Caco-2 (cell line): ENCODE results near the gene PRPSAP1. TPM values are rescaled to one million over a fixed set of nuclear protein-coding genes. Genes with fewer than 3 reads are reported as not detected.
A peak's percentile ranks its signal among the peaks of the same experiment; 100 is the strongest.

Experiments
- BruUV-seq: library from RNA; stranded (reverse); fragments of 400-500 nt; replicated peaks from 2 replicates; lab custom pipeline; 2021; lab: Mats Ljungman, UMichigan
- CTCF ChIA-PET: fragments of 300-600 bp; sonication (Branson Sonifier 250); formaldehyde crosslinking; loops from one replicate; lab custom pipeline; 2022; ENCODE audit warnings: antibody characterized with exemption; lab: Charles Lee
- POLR2A ChIA-PET: fragments of 300-600 bp; sonication (Branson Sonifier 250); formaldehyde crosslinking; loops from one replicate; lab custom pipeline; 2022; ENCODE audit warnings: antibody characterized with exemption; lab: Charles Lee
- DNase-seq, 2 experiments: peaks; one replicate each; pipeline versions ENCODE4 v3.0.0 to v3.0.0-alpha.2; 2020 to 2022
- H3K27me3 ChIP-seq: replicated peaks from 2 replicates; pipeline ENCODE4 v1.6.0; 2011; ENCODE audit warnings: low read length; ENCODE audit not compliant: control insufficient read depth, insufficient read depth
- H3K36me3 ChIP-seq: 2 replicates; pipeline ENCODE4 v1.5.1; 2011; ENCODE audit warnings: low read length; ENCODE audit not compliant: control insufficient read depth, insufficient read depth
- H3K4me1 ChIP-seq: fragments of 250-450 bp; sonication (Bioruptor Pico); 2 replicates; pipeline ENCODE4 v1.5.1; 2020; ENCODE audit warnings: mild to moderate bottlenecking
- H3K4me3 ChIP-seq: 2 replicates; pipeline ENCODE4 v1.5.1; 2011; ENCODE audit warnings: low read depth, mild to moderate bottlenecking, control low read depth, low read length
- H3K9me3 ChIP-seq: fragments of 250-450 bp; sonication (Bioruptor Pico); 2 replicates; pipeline ENCODE4 v1.5.1; 2020; ENCODE audit warnings: mild to moderate bottlenecking, moderate library complexity
- H3K27ac Mint-ChIP-seq: one replicate; pipeline ENCODE4 v1.8.0; 2022; ENCODE audit warnings: mixed read lengths; ENCODE audit not compliant: unreplicated experiment
- H3K27me3 Mint-ChIP-seq: one replicate; pipeline ENCODE4 v1.8.0; 2022; ENCODE audit warnings: mixed read lengths; ENCODE audit not compliant: insufficient read depth, unreplicated experiment
- H3K36me3 Mint-ChIP-seq: one replicate; pipeline ENCODE4 v1.8.0; 2022; ENCODE audit warnings: mild to moderate bottlenecking, mixed read lengths; ENCODE audit not compliant: insufficient read depth, unreplicated experiment
- H3K4me1 Mint-ChIP-seq: one replicate; pipeline ENCODE4 v1.8.0; 2022; ENCODE audit warnings: low read depth, mixed read lengths; ENCODE audit not compliant: unreplicated experiment
- H3K4me3 Mint-ChIP-seq: one replicate; pipeline ENCODE4 v1.8.0; 2022; ENCODE audit warnings: mild to moderate bottlenecking, moderate library complexity, mixed read lengths; ENCODE audit not compliant: unreplicated experiment
- H3K9me3 Mint-ChIP-seq: one replicate; pipeline ENCODE4 v1.8.0; 2022; ENCODE audit warnings: mixed read lengths; ENCODE audit not compliant: unreplicated experiment
- CTCF ChIP-seq, 2 experiments: fragments of 200-600 bp in 1 of 2; IDR thresholded peaks; 1 replicate in 1 of 2; 2 replicates in 1 of 2; pipeline versions ENCODE4 v1.5.1 to v1.8.0; 2011 to 2022; ENCODE audit warnings: antibody characterized with exemption in 1 of 2, control low read depth in 1 of 2, inconsistent platforms in 1 of 2, low read depth in 1 of 2, low read length in 1 of 2, mild to moderate bottlenecking in 1 of 2, moderate library complexity in 1 of 2; ENCODE audit not compliant: insufficient read depth in 1 of 2, severe bottlenecking in 1 of 2, unreplicated experiment in 1 of 2
- intact Hi-C: fragments of 100-400 bp; cut with micrococcal nuclease; formaldehyde crosslinking; loops from one replicate; pipeline ENCODE4 v1.10.0; 2022; ENCODE audit not compliant: unreplicated experiment
- total RNA-seq: library from RNA; stranded (reverse); gene quantifications from 2 replicates; pipeline ENCODE4 v1.2.3, GENCODE V29; 2022

Gene PRPSAP1
- total RNA-seq, 1 experiment from 2014 or later: 87.6 TPM

DNA sequence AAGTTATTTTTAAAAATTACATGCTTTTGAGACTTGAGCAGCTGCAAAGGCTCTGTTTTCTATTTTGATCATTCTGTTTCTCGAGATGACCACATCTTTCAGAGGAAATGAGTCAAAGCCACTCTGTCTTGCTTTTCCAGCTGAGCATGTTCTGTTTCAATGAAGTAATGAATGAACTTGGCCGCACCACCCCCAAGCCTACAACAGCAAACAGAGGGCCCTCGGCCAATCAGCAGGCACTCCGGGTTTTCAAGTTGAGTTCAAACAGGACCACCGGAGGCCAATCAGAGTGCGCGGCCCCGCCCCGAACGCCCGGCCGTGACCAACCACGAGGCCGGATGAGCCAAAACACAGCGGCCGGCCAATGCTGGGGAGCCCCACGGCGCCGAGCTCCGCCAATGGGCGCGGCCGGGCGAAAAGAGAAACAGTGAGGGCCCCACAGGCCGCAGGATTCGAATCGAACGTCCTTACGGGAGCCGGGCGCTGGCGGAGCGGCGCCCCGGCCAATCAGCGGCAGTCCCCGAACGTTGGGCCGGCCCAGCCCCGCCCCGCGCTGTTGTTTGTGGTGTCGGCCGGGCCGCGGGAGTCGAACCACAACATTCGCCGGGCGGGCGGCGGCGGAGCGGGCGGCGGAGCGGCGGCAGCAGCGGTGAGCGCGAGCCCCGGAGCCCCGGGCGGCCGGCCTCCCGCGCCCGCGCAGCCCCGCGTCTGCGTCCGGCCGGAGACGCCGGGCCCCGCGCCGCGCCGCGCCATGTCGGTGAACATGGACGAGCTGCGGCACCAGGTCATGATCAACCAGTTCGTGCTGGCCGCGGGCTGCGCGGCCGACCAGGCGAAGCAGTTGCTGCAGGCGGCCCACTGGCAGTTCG lies 88.7 kb downstream of the PRPSAP1 start, which contains the start of gene UBALD2:
TSS of gene UBALD2 (plus strand) at position 594 of the 869 bp plus-strand sequence. CDS start at position 752, 158 bp downstream.
- Histone ChIP-seq H3K4me3 (peak within 1 kb of the TSS; percentile 85), H3K27me3 (no peaks in the 10 kb centered on the region), H3K36me3 (peaks cover 3% of the 10 kb centered on the region), H3K9me3 (no peaks in the 10 kb centered on the region), H3K4me1 (peaks cover 65% of the 10 kb centered on the region)
- no peaks in the 10 kb centered on the region for H3K9me3 Mint-ChIP-seq
- CTCF ChIA-PET: interaction anchor here (0.5 to 2.2 kb wide), 9 partner anchors 15 to 517 kb away, joined by 3 to 14 read pairs (median 3); no protein-coding TSS in a partner anchor
- no TSS peak for BruUV-seq
- peak; percentile 99 to 100 for DNase-seq
- no peak for TF ChIP-seq CTCF (IDR thresholded peaks at IDR 0.05; ENCODE audit: insufficient read depth in 1 of 2, low read depth in 1 of 2, low read length in 1 of 2, severe bottlenecking in 1 of 2, unreplicated experiment in 1 of 2)
- POLR2A ChIA-PET: interaction anchor here (0.5 to 1.7 kb wide), 10 partner anchors 9 to 333 kb away, joined by 3 to 6 read pairs (median 3); partner anchors contain the start of gene RNF157
- no peaks in the 10 kb centered on the region for H3K27me3 Mint-ChIP-seq
- peak within 1 kb of the TSS; percentile 89 for H3K27ac Mint-ChIP-seq
- H3K36me3 Mint-ChIP-seq: peaks cover 57% of the 10 kb centered on the region
- intact Hi-C loops: loop anchor here (10.0 kb wide), 1 partner anchor 160 kb away; the partner anchor contains the start of gene EXOC7
- H3K4me3 Mint-ChIP-seq: peak within 1 kb of the TSS; percentile 80
- peaks cover 33% of the 10 kb centered on the region for H3K4me1 Mint-ChIP-seq

GRCh38 chr17:76264425-76264754 lies 89.3 kb downstream of the PRPSAP1 start:
- TF ChIP-seq CTCF (IDR thresholded peaks at IDR 0.05; ENCODE audit: insufficient read depth in 1 of 2, low read depth in 1 of 2, low read length in 1 of 2, severe bottlenecking in 1 of 2, unreplicated experiment in 1 of 2): no peak
- no peak overlapping the region for H3K4me3 ChIP-seq
- TSS peak; percentile 42 for BruUV-seq
- ChIA-PET CTCF (interaction anchor here (0.5 to 2.2 kb wide), 6 partner anchors 16 to 516 kb away, joined by 3 to 14 read pairs (median 3); no protein-coding TSS in a partner anchor), POLR2A (interaction anchor here (0.6 to 1.8 kb wide), 10 partner anchors 10 to 485 kb away, joined by 3 to 6 read pairs (median 4); partner anchors contain the start of gene RNF157)
- Mint-ChIP-seq H3K27me3 (no peaks in the 10 kb centered on the region), H3K4me3 (peak overlapping the region; percentile 80), H3K4me1 (peaks cover 36% of the 10 kb centered on the region), H3K36me3 (peaks cover 51% of the 10 kb centered on the region), H3K27ac (peak overlapping the region; percentile 82), H3K9me3 (no peaks in the 10 kb centered on the region)
- H3K9me3 ChIP-seq: no peaks in the 10 kb centered on the region
- no peak for DNase-seq
- H3K36me3 ChIP-seq: peaks cover 3% of the 10 kb centered on the region
- intact Hi-C loops: loop anchor here (10.0 kb wide), 1 partner anchor 160 kb away; the partner anchor contains the start of gene EXOC7
- peaks cover 71% of the 10 kb centered on the region for H3K4me1 ChIP-seq
- no peaks in the 10 kb centered on the region for H3K27me3 ChIP-seq

GRCh38 chr17:76263896-76264295 lies 89.8 kb downstream of the PRPSAP1 start:
- H3K4me1 ChIP-seq: peaks cover 69% of the 10 kb centered on the region
- TF ChIP-seq CTCF (IDR thresholded peaks at IDR 0.05; ENCODE audit: insufficient read depth in 1 of 2, low read depth in 1 of 2, low read length in 1 of 2, severe bottlenecking in 1 of 2, unreplicated experiment in 1 of 2): no peak
- CTCF ChIA-PET: interaction anchor here (0.7 to 2.2 kb wide), 2 partner anchors 16 to 209 kb away, joined by 3 to 14 read pairs; no protein-coding TSS in a partner anchor
- H3K4me3 ChIP-seq: no peak overlapping the region
- no peaks in the 10 kb centered on the region for H3K27me3 ChIP-seq
- Mint-ChIP-seq H3K36me3 (peaks cover 47% of the 10 kb centered on the region), H3K27ac (peak overlapping the region; percentile 82), H3K27me3 (no peaks in the 10 kb centered on the region), H3K4me1 (peaks cover 41% of the 10 kb centered on the region), H3K9me3 (no peaks in the 10 kb centered on the region), H3K4me3 (no peak overlapping the region)
- intact Hi-C loops: loop anchor here (10.0 kb wide), 1 partner anchor 159 kb away; the partner anchor contains the start of gene EXOC7
- peaks cover 2% of the 10 kb centered on the region; the same call in 1 of the 2 replicates for H3K36me3 ChIP-seq
- no TSS peak for BruUV-seq
- no peaks in the 10 kb centered on the region for H3K9me3 ChIP-seq
- POLR2A ChIA-PET: interaction anchor here (1.7 to 1.8 kb wide), 2 partner anchors 23 to 484 kb away, joined by 4 to 6 read pairs; partner anchors contain the start of gene RNF157
- no peak for DNase-seq
